ENCODE results near the gene PSMD9.
"Not testable (repeated sequence)": the region's sequence is repeated elsewhere in the genome, so short reads cannot be mapped to it uniquely, and the experiment has no call there.

The PSMD9 gene

DNA sequence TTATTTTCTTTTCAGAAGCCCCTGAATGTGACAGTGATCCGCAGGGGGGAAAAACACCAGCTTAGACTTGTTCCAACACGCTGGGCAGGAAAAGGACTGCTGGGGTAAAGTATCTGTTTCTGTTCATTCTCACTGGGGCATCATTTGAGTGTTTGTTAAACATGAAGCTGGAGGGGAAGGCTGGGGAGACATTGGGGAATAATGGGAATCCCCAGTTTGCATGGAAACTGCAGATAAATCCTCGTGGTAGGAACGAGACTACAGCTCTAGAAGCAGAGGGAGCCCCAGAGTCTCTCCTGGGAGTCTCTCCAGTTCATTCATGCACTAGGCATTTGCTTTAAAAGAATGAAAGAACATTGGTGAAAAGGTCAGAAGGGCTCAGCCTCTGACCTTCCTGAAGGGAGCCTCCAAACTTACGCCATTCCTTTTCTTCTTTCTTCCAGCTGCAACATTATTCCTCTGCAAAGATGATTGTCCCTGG, 27.3 kb downstream of the PSMD9 start:
- no peak for DNase-seq (ENCODE audit: low read depth)
- no peak overlapping the region for H3K4me3 ChIP-seq (ENCODE audit: low read depth, low read length)

DNA sequence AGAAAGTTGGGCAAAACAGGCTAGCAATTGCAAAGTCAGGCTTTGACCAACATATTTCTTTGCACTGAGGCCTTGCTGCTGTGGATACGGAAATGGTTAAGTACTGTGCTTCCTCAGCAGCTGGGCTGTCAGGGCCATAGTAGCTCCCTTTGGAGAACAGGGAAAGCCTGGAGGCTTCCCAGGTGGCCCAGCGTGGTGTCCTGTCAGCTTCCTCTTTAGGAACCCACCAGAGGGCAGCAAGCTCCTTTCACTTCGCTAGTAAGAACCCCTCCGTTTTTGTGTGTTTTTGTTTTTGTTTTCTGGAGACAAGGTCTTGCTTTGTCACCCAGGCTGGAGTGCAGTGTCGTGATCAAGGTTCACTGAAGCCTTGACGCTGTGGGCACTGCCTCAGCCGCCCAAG, 28.1 kb downstream of the PSMD9 start:
- H3K4me3 ChIP-seq (ENCODE audit: low read depth, low read length), result no peak overlapping the region
- no peak for DNase-seq (ENCODE audit: low read depth)

DNA sequence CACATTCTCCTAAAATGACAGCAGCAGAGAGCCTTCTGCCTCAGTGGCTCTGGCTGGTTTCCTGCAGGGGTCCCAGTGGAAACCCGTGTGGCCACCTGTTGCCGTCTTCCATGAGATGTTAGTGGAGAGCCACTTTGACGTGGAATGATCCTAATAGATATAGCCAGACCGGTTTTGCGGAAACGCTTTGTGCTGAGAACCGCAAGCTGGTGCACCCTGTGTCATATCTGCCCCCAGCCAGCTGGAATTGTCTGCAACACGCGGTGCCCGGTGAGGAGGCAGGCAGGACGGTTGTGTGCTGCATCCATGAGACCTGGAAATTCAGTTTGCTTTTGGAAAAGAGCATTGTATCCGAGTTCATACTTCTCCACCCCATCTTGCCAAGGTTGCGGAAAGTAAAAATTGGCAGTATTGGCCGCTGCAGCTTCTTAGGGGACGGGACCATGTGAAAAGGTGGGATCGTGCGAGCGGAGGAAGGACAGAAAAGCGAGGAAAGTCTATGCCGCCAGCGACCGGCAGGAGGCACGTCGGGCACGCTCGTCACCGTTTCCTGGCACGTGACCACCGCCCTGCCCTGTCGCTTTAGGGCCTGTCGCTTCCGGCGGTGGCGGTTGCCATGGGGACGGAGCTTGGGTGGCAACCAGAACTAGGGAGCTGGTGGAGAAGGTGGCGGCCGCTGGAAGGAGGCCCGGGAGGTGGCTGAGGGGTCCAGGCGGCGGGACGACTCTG, 29.5 kb downstream of the PSMD9 start, which contains the start of gene CFAP251:
CFAP251 (plus strand) TSS at position 643 of the 729 bp plus-strand sequence. CDS start 2,714 bp downstream, outside the sequence.
- no peak for DNase-seq (ENCODE audit: low read depth)
- peak within 1 kb of the TSS; percentile 39 for H3K4me3 ChIP-seq (ENCODE audit: low read depth, low read length)

DNA sequence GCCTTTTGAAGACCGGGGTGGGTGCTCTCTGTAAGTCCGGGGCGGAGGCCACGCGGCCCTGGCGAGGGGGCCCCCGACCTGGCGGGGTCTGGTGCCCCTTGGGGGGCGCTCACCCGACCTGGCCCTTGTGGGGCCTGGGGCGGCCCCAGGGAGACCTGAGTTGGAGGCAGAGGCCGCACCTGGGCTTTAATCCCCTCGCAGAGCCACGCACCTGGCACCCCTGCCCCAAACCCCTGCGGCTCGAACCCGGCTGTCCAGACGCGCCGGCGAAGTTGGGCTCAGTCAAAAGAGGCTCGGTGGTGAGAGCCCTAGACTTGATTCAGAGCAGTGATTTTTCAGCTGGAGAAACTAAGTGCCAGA, 30.1 kb downstream of the PSMD9 start:
- DNase-seq (ENCODE audit: low read depth), result no peak
- H3K4me3 ChIP-seq (ENCODE audit: low read depth, low read length), result peak overlapping the region; percentile 39

DNA sequence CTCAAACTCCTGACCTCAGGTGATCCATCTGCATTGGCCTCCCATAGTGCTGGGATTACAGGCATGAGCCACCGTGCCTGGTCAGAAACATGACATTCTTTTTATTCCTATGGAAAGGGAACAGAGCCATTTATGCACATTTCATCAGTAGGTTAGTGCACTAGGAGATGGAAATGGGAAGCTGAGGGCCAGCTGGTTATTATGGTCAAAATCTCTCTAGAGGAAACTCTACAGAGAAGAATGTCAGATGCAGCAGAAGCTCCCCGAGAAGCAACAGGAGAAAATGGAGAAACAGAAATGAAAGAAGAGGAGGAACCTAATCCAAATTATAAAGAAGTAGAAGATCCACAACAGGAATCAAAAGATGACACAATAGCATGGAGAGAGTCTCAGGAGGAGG, 32.5 kb downstream of the PSMD9 start:
- DNase-seq (ENCODE audit: low read depth), result no peak
- no peak overlapping the region for H3K4me3 ChIP-seq (ENCODE audit: low read depth, low read length)

DNA sequence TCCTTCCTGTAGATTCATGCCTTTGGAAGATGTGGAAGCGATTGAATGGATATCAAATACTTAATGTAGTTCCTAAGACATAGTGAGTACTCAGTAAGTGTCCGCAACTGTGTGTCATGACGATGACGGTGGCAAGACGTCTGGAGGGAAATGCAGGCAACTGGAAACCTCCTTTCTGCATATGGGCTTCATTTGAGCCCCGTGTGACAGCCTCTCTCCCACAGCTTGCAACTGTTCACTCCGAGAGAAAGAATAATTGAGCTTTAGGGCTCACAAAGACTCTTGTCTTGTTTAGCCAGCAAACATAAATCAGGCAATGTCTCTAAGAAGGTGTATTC, 36.7 kb downstream of the PSMD9 start:
- peak overlapping the region; percentile 32 for H3K4me3 ChIP-seq (ENCODE audit: low read depth, low read length)
- peak; percentile 72 for DNase-seq (ENCODE audit: low read depth)

DNA sequence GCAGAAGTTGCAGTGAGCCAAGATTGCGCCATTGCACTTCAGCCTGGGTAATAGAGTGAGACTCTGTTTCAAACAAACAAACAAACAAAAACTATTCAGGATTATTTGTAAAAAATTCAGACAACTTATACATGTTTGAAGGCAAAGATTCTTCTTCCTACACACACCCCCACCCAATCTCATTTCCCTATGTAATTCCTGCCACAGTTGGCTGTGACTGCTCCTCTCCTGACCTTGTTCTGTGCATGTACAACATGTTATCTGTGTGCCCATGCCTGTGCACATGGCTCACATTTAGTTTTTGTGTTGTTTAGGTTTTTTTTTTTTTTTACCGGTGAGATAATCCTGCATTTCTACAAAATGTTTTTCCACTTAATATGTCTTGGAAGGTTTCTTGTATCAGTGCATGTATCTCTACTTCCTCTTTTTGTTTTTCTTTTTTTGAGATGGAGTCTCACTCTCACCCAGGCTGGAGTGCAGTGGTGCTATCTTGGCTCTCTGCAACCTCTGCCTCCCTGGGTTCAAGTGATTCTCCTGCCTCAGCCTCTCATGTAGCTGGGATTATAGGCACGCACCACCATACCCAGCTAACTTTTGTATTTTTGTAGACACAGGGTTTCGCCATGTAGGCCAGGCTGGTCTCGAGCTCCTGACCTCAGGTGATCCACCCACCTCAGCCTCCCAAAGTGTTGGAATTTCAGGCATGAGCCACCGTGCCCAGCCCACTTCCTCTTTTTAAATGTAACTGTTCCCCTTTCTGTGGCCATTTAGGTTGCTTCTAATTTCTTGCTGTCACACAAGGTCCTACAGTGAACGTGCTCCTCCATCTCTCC, 38.5 kb downstream of the PSMD9 start:
- H3K4me3 ChIP-seq (ENCODE audit: low read depth, low read length), result no peak overlapping the region
- DNase-seq (ENCODE audit: low read depth), result no peak

DNA sequence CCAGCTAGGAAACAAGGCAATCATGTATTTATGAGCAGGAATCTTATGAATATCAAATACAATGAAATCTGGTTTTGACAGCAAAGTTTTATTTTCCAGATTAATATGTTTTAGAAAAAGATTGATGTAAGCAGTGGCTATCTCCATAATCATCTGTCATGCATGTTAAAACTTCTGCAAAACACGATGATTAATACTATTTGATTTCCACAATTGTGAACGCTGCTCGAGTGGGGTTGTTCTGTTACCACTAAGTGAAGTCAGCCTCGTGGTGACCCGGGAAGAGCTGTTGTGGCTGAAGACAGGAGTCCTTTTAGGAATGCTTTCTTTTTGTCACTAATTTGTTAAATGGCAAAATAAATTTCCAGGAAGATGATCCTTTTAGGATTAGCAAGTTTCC, 39.2 kb downstream of the PSMD9 start:
- no peak overlapping the region for H3K4me3 ChIP-seq (ENCODE audit: low read depth, low read length)
- DNase-seq (ENCODE audit: low read depth), result no peak

DNA sequence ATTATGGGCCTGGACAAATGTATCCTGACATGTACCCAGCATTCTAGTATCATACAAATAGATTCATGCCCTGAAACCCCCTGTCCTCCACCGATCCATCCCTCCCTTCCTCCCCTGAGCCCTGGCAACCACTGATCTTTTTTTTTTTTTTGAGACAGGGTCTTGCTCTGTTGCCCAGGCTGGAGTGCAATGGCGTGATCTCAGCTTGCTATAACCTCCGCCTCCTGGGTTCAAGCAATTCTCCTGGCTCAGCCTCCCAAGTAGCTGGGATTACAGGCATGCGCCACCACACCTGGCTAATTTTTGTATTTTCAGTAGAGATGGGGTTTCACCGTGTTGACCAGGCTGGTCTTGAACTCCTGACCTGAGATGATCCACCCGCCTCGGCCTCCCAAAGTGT, 41.0 kb downstream of the PSMD9 start:
- H3K4me3 ChIP-seq (ENCODE audit: low read depth, low read length); DNase-seq (ENCODE audit: low read depth): not testable (repeated sequence)

DNA sequence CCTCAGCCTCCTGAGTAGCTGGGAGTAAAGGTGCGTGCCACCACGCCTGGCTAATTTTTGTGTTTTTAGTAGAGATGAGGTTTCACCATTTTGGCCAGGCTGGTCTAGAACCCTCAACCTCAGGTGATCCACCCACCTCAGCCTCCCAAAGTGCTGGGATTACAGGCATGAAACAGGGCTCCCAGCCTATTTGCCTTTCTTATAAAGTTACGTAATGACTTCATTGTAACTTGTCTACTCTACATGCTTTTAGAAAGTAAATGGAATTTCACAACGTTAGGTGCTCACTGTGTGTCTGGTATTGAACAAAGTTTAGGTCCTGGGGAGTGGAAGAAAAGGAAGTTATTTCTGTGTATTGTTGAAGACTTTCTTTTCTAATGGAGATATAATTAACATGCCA, 42.3 kb downstream of the PSMD9 start:
- no peak overlapping the region for H3K4me3 ChIP-seq (ENCODE audit: low read depth, low read length)
- DNase-seq (ENCODE audit: low read depth), result no peak

DNA sequence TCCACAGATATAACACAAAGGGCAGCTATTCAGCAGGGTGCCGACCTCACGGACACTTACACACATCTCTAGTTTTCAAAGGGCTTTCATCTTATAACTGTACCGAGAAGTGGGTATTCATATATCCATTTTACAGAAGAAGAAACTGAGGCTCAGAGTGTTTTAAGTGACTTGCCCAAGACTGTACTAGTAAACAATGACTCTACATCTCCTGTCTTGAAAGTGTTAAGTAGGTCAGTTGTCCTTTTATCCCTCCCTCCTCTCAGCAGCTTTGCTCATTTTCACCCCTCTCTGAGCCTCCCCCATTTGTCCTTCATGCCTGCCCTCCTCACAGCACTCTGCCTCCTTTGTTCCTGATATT, 43.6 kb downstream of the PSMD9 start:
- no peak for DNase-seq (ENCODE audit: low read depth)
- H3K4me3 ChIP-seq (ENCODE audit: low read depth, low read length), result no peak overlapping the region

DNA sequence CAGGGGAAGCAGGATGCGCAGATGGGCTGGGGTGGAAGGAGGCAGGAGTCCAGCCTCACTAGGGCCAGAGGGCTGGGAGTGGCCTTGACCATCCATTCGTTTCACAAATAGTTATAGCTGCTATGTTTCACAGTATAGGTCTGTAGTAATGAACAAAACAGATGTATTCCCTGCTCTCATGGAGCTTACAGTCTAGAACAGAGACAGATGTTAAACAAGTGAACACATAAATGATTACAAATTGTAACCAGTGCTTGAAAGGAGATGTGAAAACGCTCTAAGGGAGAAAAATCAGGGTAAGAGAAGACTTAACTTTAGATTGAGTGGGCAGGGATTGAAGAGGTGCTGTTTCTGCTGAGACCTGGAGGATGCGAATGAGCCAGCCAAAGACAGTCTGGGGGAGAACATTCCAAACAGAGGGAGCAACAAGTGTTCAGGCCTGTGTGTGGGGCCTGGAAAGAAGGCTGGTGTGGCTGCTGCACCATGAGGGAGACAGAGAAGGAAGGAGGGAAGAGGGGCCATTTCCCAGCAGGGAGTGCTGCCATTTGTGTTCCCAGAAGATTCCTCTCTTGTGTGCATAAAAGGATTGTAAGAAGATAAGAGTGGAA, 44.4 kb downstream of the PSMD9 start:
- no peak overlapping the region for H3K4me3 ChIP-seq (ENCODE audit: low read depth, low read length)
- no peak for DNase-seq (ENCODE audit: low read depth)

DNA sequence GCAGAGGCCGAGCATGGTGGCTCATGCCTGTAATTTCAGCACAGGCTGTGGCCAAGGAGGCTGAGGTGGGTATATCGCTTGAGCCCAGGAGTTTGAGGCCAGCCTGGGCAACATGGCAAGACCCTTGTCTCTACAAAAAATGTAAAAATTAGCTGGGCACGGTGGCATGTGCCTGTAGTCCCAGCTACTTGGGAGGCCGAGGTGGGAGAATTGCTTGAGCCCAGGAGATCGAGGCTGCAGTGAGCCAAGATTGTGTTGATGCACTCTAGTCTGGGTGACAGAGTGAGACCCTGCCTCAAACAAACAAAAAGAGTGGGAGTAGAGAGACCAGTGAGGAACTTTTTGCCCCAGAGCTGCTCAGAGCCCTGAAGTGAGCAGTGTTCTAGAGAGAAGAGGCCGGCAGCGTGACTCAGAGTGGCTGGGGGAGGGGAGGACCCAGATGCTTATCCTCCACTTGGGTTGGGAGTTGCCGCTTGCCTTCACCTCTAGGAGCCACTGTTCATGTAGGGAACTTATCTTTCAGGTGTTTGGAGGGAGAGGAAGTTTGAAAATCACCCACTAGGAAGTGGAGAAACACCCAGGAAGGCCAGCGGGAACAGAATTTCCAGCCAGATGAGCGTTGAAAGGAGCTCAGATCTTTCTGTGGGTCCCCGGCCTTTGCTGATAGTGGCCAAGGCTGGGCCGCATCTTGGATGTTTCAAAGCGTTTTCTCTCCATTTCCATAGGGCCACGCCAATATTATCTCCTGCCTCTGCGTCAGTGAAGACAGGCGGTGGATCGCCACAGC, 45.1 kb downstream of the PSMD9 start:
- no peak overlapping the region for H3K4me3 ChIP-seq (ENCODE audit: low read depth, low read length)

DNA sequence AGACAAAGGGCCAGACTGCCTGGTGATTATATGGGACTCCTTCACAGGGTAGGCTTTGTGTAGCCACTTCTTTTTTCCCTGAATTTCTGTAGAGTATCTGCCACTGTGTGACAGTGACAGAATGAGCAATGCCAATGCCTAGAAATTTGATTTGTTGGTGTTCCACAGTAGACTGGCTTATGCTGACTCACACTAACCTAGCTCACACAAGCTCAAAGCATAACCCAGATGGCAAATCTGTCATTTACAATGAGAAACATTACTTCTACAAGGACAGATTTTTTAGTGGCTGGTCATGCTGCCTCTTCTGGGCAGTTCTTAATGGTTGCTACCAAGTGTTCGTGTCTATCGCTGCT, 45.7 kb downstream of the PSMD9 start:
- H3K4me3 ChIP-seq (ENCODE audit: low read depth, low read length), result no peak overlapping the region
- DNase-seq (ENCODE audit: low read depth), result no peak

More for the DNA sequence above, 45.1 kb downstream of the PSMD9 start:
- no peak for DNase-seq (ENCODE audit: low read depth)

DNA sequence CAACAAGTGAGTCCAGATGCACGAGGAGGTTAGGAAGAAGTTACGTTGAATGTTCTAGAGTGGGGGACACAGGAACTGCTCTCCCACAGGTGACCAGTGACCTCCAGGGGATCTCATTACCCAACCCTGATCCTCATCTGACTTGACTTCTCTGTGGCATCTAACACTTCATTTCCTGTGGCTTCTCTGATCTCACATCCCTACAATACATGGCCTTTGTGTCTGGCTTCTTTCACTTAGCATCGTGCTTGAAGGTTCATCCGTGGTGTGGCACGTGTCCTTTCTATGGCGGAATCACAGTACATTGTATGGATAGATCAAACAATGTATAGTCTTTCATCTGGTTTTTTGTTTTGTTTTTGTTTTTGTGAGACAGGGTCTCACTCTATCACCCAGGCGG, 49.1 kb downstream of the PSMD9 start:
- no peak for DNase-seq (ENCODE audit: low read depth)
- no peak overlapping the region for H3K4me3 ChIP-seq (ENCODE audit: low read depth, low read length)

DNA sequence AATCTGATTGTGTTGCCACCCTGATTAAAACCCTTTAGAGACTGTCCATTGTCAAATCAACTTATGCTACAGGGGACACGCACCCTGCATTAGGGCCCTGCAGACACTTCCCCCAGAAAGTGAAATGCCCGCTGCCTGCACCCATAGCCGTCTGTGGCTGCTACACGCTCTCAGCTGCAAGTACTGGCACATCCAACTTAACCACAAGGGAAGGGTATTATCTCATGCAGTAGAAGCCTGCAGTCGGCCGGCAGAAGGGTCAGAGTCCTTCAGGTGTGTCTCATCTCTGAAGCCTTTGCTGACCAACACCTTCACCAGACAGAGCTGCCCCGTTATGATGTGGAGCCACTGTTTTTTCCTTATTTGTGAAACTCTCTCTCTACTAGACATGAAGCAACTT, 50.6 kb downstream of the PSMD9 start:
- no peak for DNase-seq (ENCODE audit: low read depth)
- H3K4me3 ChIP-seq (ENCODE audit: low read depth, low read length), result no peak overlapping the region

DNA sequence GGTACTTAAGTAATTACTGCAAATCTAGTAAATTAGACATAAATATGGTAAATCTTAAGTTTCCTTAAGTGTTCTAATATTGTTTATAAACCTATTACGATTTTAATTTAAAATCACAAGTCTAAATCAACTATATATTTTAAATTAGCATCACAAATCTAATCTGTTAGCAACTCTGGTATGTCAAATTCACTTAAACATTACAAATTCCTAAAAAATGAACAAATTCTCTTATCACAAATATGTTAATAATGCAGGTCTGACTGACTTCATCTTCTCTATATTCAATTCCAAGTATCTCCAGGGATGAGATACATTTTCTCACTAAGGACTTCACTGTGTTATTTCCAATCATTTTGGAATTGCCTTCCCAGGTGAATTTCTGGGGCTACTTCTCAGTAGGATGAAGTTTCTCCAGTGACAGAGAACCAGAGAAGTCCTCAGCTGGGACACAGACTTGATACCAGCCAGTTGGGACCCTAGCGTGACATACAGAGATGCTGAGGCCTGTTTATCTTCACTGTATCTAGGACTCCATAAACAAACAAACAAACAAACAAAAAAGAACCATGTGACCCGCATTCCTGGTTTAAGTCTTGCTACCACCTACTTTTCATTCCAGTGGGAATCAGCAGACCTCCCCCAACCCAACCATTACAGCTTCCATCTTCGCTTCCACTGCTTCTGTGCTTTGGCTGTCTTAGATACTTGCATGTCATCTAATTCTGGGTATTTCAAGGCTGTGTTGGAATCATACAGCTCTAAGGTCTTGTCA, 51.6 kb downstream of the PSMD9 start:
- no peak overlapping the region for H3K4me3 ChIP-seq (ENCODE audit: low read depth, low read length)
- no peak for DNase-seq (ENCODE audit: low read depth)

DNA sequence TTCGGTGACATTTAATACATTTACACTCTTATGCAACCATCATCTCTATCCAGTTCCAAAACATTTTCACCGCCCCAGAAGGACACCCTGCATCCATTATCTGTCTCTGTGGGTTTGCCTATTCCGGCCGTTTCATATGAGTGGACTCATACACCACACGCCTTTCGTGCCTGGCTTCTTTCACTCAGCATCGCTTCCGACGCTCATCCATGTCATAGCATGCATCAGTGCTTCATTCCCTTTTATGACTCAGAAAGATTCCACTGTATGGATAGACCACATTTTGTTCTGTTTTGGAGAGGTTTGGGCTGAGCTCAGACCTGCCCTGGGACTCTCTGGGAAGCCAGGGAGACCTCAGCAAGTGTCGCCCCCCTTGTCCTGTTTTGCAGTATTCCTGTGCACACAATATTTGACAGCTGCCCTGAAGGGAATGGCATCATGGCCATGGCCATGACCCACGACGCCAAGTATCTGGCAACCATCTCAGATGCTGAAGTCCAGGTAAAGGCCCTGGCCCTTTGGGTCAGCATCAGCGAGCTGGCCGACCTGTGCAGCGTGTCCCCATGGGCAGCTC, 53.6 kb downstream of the PSMD9 start:
- no peak overlapping the region for H3K4me3 ChIP-seq (ENCODE audit: low read depth, low read length)
- DNase-seq (ENCODE audit: low read depth), result peak; percentile 39

DNA sequence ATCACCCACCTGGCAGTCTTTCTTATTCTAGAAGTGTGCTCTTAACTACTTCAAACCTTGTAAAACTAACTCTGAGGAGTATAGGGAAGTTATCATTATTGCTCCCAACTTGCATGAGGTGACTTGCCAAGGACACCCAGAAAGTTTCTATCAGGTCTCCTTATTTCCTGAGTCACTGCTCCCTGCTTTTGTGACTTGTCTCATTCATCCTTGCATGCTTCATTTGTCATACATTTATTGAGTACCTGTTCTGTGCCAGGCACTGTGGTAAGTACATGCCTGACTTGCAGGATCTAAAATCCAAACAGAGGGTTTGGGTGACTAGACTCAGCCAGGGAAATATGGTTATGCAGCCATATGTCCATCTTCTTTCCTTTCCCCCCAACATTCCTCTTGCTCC, 55.3 kb downstream of the PSMD9 start:
- no peak for DNase-seq (ENCODE audit: low read depth)
- no peak overlapping the region for H3K4me3 ChIP-seq (ENCODE audit: low read depth, low read length)

Data from skeletal muscle cell (primary cell).